Activated naive CD4-positive, alpha-beta T cell treated with anti-CD3 and anti-CD28 coated beads, Interleukin-2, amount 50 U/mL, for 24 hours (primary cell): ENCODE data around the gene CBARP.

Experiments used
- H3K27ac Mint-ChIP-seq: one replicate; pipeline ENCODE4 v1.8.0; 2021; ENCODE audit warnings: mild to moderate bottlenecking, mixed read lengths
- H3K27me3 Mint-ChIP-seq: one replicate; pipeline ENCODE4 v1.8.0; 2021; ENCODE audit warnings: mixed read lengths
- H3K36me3 Mint-ChIP-seq: one replicate; pipeline ENCODE4 v1.8.0; 2021; ENCODE audit warnings: mixed read lengths
- H3K4me1 Mint-ChIP-seq: one replicate; pipeline ENCODE4 v1.8.0; 2021; ENCODE audit warnings: mixed read lengths
- H3K4me3 Mint-ChIP-seq: one replicate; pipeline ENCODE4 v1.8.0; 2021; ENCODE audit warnings: mild to moderate bottlenecking, mixed read lengths
- H3K9me3 Mint-ChIP-seq: one replicate; pipeline ENCODE4 v1.8.0; 2021; ENCODE audit warnings: mixed read lengths

Gene CBARP

DNA sequence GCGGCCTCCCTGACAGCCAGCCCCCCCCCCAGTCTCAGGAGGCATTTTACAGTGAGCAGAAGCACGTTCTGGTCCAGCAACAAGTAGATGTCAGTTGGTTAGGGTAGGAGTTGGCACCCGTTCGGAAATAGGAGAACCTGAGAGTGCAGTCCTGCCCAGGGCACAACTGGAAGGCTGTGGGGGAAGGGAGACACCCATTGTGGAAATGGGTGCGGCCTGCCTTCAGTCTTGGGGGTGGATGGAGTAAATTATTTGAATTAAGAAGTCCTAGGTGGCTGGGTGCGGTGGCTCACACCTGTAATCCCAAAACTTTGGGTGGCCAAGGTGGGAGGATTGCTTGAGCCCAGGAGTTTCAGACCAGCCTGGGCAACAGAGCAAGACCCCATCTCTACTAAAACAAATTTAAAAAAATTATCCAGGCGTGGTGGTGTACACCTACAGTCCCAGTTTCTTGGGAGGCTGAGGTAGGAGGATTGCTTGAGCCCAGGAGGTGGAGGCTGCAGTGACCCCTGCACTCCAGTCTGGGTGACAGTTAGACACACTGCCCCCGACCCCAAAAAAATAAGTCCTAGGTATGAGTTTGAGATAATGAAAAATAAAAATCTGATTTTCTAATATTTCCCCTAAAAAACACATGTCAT, 32.5 kb upstream of the CBARP start:
- Mint-ChIP-seq H3K4me1 (peaks cover 59% of the 10 kb centered on the region), H3K9me3 (no peaks in the 10 kb centered on the region), H3K27ac (peak overlapping the region; percentile 92), H3K4me3 (peak overlapping the region; percentile 92), H3K27me3 (no peaks in the 10 kb centered on the region), H3K36me3 (peaks cover 27% of the 10 kb centered on the region)

DNA sequence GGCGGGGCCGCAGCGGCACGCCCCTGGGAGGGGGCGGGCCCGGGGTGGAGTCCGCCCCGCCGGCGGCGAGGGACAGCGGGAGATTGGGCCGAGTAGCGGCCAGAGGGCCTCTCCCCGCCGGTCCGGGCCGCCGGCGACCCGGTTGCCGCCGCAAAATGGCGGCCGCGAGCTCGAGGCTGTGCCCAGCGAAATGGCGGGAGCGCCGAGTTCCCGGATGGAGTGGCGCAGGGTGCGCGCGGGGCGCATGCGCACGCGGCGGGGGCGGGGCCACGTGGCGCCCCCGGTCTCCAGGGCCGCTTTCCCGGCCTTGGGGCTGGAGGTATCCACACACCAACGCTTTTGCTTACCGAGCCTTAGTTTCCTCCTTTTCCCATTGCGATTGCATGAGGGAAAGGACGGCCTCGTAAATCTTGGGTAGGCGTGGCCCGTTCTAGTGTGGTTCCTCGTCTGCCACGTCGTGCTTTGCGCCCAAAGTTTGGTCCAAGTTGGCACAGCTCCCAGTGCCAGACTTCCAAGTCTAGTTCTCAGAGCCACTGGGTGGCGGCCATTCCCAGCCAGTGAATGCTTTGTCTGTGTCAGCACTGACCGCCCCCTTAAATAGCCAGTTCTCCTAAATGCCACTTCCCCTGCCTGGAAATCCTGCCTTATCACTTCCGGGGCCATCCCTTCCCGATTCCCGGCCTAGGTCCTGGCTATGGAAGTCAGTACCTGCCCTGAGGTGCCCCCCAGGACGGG, 31.8 kb upstream of the CBARP start:
- Mint-ChIP-seq H3K27me3 (no peaks in the 10 kb centered on the region), H3K9me3 (no peaks in the 10 kb centered on the region), H3K36me3 (peaks cover 27% of the 10 kb centered on the region), H3K4me3 (peak overlapping the region; percentile 92), H3K4me1 (peaks cover 63% of the 10 kb centered on the region), H3K27ac (peak overlapping the region; percentile 92)

DNA sequence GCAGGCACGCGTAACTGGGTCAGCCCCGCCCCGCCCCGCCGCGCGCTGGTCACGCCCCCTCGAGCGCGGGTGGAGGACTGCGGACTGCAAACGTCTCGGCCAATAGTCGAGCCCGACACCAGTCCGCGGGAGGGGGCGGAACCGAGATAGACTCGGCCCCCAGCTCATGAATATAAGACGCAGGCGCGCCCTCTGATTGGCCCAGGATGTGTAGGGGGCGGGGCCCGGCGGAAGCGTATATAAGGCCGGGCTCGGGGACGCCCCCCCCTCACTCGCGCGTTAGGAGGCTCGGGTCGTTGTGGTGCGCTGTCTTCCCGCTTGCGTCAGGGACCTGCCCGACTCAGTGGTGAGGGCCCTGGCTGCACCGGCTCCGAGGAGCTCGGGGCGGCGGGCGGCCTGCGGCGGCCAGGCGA, 31.3 kb upstream of the CBARP start, which contains the start of gene CIRBP:
Gene CIRBP (plus strand): TSS at position 268 of the 413 bp plus-strand sequence. CDS start 1,602 bp downstream, outside the sequence.
- H3K4me1 Mint-ChIP-seq = peaks cover 64% of the 10 kb centered on the region
- peak within 1 kb of the TSS; percentile 92 for H3K4me3 Mint-ChIP-seq
- no peaks in the 10 kb centered on the region for H3K27me3 Mint-ChIP-seq
- no peaks in the 10 kb centered on the region for H3K9me3 Mint-ChIP-seq
- H3K36me3 Mint-ChIP-seq = peaks cover 27% of the 10 kb centered on the region
- H3K27ac Mint-ChIP-seq = peak within 1 kb of the TSS; percentile 92

DNA sequence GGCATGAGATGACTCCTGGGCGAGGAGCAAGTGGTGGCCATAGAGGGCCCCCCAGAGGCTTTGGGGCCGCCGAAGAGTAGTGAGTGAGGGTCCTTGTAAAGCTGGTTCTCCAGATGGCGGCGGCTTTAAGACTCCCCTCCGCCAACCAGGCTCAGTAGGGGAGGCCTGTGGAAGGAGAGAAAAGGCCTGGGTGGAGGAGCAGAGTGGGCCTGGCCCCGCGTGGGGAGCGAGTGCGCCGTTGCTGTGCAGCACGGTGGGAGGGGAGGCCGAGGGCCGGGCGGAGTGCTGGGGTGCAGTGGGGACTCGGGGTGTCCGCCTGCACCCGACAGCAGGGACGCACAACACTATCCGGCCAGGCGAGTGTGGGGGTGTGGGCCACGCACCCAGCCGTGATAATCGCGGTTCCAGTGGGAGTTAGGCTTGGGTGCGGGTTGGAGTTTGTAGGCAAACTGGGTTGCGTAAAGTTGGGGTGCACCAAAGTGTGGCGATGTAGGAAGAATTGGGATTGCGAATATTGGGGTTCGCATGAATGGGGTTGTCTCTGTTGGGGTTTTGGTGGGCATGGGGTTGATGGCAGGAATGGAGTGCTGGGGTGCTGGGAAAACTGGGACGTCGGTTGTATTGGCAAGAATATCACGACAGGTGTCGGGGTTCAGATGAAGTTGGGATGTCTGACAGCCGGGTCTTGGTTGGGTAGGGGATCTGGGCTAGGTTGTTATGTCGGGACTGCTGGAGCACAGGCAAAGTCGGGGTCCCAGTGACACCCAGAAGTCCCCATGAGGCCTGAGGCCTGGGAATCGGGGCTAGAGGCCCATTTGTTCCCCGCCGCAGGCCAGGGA, 30.6 kb upstream of the CBARP start:
- no peaks in the 10 kb centered on the region for H3K9me3 Mint-ChIP-seq
- H3K27ac Mint-ChIP-seq = peak overlapping the region; percentile 89
- no peaks in the 10 kb centered on the region for H3K27me3 Mint-ChIP-seq
- H3K4me1 Mint-ChIP-seq = peaks cover 59% of the 10 kb centered on the region
- peaks cover 23% of the 10 kb centered on the region for H3K36me3 Mint-ChIP-seq
- H3K4me3 Mint-ChIP-seq = peak overlapping the region; percentile 70

DNA sequence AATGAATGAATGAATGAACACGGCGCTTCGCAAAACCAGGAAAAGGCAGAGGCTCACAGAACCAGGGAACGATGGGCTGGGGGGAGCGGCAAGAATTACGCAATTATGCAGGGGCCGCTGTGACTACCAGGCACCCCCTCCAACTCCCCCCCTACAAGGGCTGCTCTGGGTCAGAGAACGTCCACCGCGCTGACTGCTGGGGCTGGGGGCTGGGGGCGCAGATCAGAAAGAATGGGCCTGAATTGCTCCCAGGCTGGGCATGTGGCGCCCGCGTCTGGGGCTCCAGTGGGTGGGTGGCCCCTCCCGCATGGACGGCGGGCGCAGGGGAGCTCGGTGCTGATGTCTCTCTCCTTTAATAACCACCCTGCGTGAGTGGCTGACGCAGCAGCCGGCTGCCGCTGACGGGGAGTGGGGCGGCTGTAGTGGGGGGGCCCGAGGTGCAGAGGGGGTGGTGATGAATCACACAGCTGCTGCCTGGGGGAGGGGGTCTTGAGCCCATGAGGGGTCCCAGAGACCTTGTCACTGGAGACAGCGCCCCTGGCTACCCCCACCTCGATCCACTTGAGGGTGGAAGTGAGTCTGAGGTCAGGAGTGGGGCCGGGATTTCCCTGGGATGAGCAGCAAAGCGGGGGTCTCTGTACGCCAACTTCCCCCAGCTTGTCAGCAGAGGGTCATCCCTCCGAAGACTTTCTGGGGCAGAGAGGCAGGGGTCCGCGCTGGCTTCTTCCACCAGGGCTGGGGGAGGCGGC, 29.8 kb upstream of the CBARP start:
- H3K27ac Mint-ChIP-seq = peak overlapping the region; percentile 32
- no peaks in the 10 kb centered on the region for H3K27me3 Mint-ChIP-seq
- H3K4me1 Mint-ChIP-seq = peaks cover 61% of the 10 kb centered on the region
- H3K9me3 Mint-ChIP-seq = no peaks in the 10 kb centered on the region
- H3K4me3 Mint-ChIP-seq = peak overlapping the region; percentile 60
- H3K36me3 Mint-ChIP-seq = peaks cover 18% of the 10 kb centered on the region

DNA sequence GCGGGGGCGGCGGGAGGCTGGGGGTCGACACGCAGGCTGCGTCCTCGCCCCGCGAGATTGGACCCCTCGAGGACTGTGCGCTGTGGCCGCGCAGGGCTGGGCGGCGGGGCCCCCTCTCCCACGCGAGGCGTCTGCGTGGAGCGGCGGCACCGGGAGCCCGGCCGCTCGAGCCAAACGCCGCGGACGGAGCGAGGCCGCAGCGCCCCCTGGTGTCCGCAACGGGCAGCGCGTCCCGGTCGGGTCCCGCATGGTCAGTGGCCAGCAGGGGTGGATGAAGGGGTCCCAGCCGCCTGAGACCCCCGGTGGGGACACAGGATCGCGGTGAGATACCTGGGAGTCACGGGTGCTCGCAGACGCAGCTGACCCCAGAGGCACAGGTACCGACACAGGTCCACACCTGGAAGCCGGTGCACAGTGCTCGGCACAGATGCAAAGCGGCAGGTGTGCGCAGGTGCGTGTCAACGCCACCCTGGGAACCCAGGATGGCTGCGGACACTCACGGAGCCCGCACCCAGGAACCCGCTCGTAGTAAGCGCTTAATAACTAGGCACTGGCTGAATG, 29.2 kb upstream of the CBARP start:
- H3K4me3 Mint-ChIP-seq = peak overlapping the region; percentile 60
- no peaks in the 10 kb centered on the region for H3K9me3 Mint-ChIP-seq
- H3K36me3 Mint-ChIP-seq = peaks cover 14% of the 10 kb centered on the region
- H3K27me3 Mint-ChIP-seq = no peaks in the 10 kb centered on the region
- H3K4me1 Mint-ChIP-seq = peaks cover 59% of the 10 kb centered on the region
- peak overlapping the region; percentile 32 for H3K27ac Mint-ChIP-seq

DNA sequence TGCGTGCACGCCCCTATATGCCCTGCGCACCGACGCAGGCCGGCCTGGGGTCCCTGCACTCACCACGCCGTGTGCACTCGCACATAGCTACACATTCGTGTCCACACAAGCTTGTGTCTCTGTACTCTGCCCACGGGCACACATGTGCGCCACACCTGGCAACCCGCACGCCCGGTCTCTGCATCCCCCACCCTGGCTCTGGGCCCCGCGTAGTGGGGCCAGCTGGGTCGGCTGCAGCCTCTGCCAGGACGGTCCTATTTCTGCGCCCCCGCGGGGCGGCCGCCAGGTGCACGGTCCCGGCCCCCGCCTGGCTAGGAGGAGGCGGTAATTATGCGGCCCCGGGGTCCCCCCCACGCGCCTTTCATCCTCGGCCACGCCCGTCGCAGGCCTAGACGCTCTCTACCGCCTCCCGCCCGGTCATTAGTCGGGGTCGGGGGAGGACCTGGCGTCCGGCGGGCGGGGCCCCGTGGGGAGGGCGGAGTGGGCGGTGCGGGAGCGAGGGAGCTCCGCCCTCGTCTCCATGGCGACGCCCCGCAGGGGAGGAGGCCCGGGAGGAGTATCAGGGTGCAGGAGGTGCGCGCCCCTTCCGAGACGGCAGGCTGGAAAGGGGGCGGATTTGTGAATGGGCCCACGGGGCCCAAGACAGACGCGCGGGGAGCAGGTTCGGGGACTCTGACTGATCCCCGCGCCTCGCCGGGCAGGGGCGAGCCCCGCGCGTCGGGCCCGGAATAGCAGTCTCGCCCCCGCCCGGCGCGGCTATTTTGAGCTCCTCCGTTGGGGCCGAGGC, 28.5 kb upstream of the CBARP start:
- Mint-ChIP-seq H3K4me3 (peak overlapping the region; percentile 23), H3K4me1 (peaks cover 59% of the 10 kb centered on the region), H3K9me3 (no peaks in the 10 kb centered on the region), H3K27ac (no peak overlapping the region), H3K36me3 (peaks cover 11% of the 10 kb centered on the region), H3K27me3 (no peaks in the 10 kb centered on the region)

DNA sequence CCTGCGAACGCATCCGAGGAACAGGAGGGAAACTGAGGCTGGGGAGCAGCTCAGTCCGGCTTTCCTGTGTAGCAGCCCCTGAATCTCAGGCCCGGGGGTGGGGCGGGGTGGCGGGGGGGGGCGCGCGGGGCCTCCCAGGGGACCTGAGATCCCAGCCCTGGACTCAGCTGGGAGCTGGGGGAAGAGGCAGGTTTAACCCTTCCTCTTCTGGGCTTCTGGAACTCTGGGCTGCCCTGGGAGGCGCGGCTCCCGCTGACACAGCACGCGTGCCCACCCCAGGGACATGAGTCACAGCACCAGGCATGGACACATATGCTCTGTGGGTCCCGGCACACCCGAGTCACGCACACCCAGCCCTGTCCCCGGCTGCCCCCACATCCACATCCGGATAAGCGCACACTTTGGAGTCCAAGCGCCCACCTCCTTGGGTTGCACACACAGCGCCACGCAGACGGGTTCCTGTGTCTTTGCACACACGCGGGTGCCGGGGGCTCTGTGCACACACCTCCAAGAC, 27.9 kb upstream of the CBARP start:
- peak overlapping the region; percentile 23 for H3K27ac Mint-ChIP-seq
- H3K4me3 Mint-ChIP-seq = peak overlapping the region; percentile 23
- no peaks in the 10 kb centered on the region for H3K9me3 Mint-ChIP-seq
- peaks cover 54% of the 10 kb centered on the region for H3K4me1 Mint-ChIP-seq
- H3K27me3 Mint-ChIP-seq = no peaks in the 10 kb centered on the region
- peaks cover 5% of the 10 kb centered on the region for H3K36me3 Mint-ChIP-seq

DNA sequence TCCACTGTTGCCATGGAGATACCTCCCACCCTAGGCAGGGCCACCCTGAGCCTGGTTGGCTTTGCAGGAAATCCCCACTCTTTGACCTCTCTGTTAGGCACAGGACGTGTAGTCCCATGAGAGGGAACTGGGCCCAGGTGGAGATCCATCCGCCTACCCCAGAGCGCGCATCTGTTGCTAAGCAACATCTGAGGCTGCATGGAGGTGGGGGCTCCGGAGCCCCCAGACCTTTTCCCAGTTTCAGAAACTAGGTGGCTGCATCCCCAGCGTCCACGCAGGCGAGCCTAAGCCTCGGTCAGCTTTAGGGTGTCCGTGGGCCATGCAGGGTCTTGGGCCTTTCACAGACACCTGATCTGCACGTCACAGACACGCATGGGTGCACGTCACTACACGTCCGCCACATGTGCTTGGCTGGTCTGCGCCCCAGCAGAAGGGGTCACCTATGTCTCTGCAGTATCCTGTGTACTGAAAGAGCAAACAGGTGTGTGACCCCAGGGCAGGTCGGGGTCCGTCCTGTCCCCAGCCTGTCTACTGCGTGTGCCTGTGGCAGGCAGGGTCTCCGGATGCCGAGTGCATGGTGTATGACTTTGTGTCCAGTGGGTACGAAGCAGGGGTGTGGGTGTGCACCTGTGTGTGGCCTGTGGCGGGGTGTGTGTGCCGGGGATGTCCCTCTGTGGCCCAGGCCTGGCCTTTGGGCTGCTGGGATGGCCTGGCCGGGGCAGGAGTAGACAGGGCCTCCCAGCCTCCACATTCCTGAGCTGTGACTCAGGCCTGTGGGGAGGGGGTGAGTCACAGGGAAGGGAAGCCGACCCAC, 27.2 kb upstream of the CBARP start:
- Mint-ChIP-seq H3K4me3 (peak overlapping the region; percentile 59), H3K27ac (peak overlapping the region; percentile 70), H3K36me3 (peaks cover under 1% of the 10 kb centered on the region), H3K9me3 (no peaks in the 10 kb centered on the region), H3K27me3 (no peaks in the 10 kb centered on the region), H3K4me1 (peaks cover 48% of the 10 kb centered on the region)

DNA sequence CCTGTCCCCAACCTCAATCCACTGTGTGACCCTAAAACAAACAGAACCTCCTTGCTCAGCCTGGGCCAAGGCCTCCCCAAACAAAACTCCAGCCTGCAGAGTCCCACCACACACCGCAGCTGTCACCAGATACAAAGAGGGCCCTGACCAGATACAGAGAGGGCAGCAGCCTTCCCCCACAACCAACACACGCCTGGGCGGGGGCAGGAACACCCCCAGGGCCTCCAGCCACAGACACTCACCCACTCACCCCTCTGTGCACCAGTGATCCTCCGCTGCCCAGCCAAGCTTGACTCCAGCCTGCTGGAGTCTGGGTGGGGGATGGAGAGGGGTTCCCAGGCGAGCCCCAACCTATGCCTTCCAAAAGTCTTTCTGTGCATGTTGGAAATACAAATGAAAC, 25.4 kb upstream of the CBARP start:
- Mint-ChIP-seq H3K27ac (peak overlapping the region; percentile 23), H3K9me3 (no peaks in the 10 kb centered on the region), H3K27me3 (no peaks in the 10 kb centered on the region), H3K36me3 (no peaks in the 10 kb centered on the region), H3K4me1 (peaks cover 54% of the 10 kb centered on the region), H3K4me3 (peak overlapping the region; percentile 15)

DNA sequence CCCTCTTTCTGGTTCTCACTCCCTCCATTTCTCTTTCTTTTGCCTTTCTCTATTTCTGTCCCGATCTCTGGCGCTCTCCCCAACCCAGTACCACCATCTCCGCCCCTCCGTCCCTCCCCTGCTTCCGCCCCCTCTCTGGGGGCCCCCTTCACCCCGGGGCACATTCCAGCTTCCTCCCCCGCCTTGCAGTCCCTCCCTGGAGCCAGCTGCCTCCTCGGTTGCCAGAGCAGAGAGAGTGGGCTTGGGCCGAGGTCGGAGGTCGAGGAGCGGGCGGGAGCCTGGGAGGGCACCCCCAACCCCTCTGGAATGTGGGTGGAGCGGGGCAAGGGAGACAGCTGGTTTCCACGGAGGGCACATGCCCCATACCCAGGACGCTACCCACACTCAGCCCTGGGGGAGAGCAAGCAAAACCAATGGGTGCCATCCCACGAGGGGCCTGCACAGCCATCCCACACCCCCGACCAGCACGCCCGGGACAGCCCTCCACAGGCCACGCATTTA, 24.9 kb upstream of the CBARP start:
- Mint-ChIP-seq H3K4me3 (peak overlapping the region; percentile 42), H3K27me3 (no peaks in the 10 kb centered on the region), H3K36me3 (peaks cover 1% of the 10 kb centered on the region), H3K27ac (no peak overlapping the region), H3K4me1 (peaks cover 56% of the 10 kb centered on the region), H3K9me3 (no peaks in the 10 kb centered on the region)

DNA sequence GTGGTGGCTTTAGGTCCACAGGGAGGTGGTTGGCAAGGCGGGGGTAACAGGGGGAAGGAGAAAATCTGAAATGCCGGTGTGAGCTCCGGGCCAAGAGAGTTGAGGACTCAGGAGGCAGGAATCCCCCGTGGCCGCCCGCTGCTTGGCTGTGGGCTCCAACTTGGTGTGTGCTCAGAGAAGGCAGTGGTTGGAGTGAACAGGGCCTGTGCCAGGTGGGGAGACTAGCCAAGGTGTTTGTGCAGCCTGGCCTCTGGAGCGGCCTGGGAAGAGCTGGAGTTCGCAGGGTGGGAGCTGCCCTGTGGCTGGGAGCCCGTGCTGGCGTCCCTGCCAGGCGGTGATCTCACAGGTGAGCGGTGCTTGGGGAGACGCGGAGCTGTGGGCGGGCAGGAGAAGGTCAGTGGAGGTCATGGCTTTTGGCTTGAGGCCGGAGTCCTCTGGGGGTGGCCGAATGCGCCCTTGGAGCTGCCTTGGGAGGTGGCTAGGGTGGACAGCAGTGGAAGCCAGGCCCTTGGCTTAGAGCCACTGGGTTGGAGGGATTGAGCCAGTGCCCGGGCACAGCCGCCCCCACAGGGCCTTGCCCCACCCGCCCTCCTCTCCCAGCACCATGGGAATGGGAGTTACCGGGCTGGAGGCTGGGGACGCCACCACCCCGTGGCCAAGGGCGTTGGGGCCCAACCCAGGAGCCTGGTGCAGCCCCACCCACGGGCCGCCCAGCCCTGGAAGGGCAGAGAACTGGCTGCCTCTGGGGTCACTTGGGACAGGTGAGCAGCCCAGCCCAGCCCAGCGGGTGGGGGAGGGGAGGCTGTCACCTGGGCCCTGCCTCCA, 24.2 kb upstream of the CBARP start:
- H3K27me3 Mint-ChIP-seq = no peaks in the 10 kb centered on the region
- peaks cover 1% of the 10 kb centered on the region for H3K36me3 Mint-ChIP-seq
- H3K4me3 Mint-ChIP-seq = peak overlapping the region; percentile 96
- H3K9me3 Mint-ChIP-seq = no peaks in the 10 kb centered on the region
- H3K4me1 Mint-ChIP-seq = peaks cover 55% of the 10 kb centered on the region
- H3K27ac Mint-ChIP-seq = peak overlapping the region; percentile 88

DNA sequence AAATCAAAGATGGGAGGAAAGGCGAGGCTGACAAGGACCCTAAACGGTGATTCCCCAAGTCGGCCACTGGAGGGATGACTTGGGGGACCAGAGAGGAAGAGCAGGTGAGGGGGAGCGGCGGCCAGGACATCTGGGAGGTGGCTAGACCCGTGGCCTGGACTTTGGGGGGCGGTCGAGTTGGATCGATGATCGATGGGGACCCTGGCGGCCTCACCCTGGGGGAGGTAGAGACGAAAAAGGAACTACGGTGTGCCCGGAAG, 23.7 kb upstream of the CBARP start:
- peak overlapping the region; percentile 88 for H3K27ac Mint-ChIP-seq
- H3K36me3 Mint-ChIP-seq = peaks cover 1% of the 10 kb centered on the region
- peaks cover 55% of the 10 kb centered on the region for H3K4me1 Mint-ChIP-seq
- H3K27me3 Mint-ChIP-seq = no peaks in the 10 kb centered on the region
- peak overlapping the region; percentile 96 for H3K4me3 Mint-ChIP-seq
- no peaks in the 10 kb centered on the region for H3K9me3 Mint-ChIP-seq
